ENCODE measurements around the gene ZNF426.

GRCh38 chr19:9485140-9485539 lies 53.3 kb downstream of the ZNF426 start:
- TF ChIP-seq CTCF (IDR thresholded peaks at IDR 0.05) (no peak), POLR2A (IDR thresholded peaks at IDR 0.05) (no peak)

Measured in body of pancreas (tissue), 4 donors.